Brain microvascular endothelial cell (primary cell): ENCODE measurements around the gene CUX1.

ENCODE experiments used
- DNase-seq: peaks from one replicate; pipeline ENCODE4 v3.0.0-alpha.2; 2020
- H3K27ac ChIP-seq: fragments of 250-450 bp; sonication (Bioruptor Pico); 2 replicates; pipeline ENCODE4 v1.5.1; 2020; ENCODE audit warnings: mild to moderate bottlenecking, moderate library complexity
- H3K27me3 ChIP-seq: fragments of 250-450 bp; sonication (Bioruptor Pico); replicated peaks from 2 replicates; pipeline ENCODE4 v1.5.1; 2020; ENCODE audit warnings: mild to moderate bottlenecking
- H3K36me3 ChIP-seq: fragments of 250-450 bp; sonication (Bioruptor Pico); replicated peaks from 2 replicates; pipeline ENCODE4 v1.5.1; 2020; ENCODE audit warnings: mild to moderate bottlenecking
- H3K4me3 ChIP-seq: 2 replicates; pipeline ENCODE4 v1.5.1; 2011; ENCODE audit warnings: low read depth, mild to moderate bottlenecking, control low read depth, low read length, moderate library complexity
- in situ Hi-C: cut with HindIII; loops from 2 replicates; pipeline ENCODE4 v1.10.0; 2017; ENCODE audit warnings: low sequenced_read_pairs, low pct_ligation_motif_present
- TF ChIP-seq, protein P1 (sequence below): IDR thresholded peaks from 2 replicates; pipeline ENCODE4 v1.5.1; 2011; ENCODE audit warnings: low read depth, mild to moderate bottlenecking, moderate library complexity, low read length, control low read depth, inconsistent platforms; ENCODE audit errors: missing control alignments

The CUX1 gene

DNA sequence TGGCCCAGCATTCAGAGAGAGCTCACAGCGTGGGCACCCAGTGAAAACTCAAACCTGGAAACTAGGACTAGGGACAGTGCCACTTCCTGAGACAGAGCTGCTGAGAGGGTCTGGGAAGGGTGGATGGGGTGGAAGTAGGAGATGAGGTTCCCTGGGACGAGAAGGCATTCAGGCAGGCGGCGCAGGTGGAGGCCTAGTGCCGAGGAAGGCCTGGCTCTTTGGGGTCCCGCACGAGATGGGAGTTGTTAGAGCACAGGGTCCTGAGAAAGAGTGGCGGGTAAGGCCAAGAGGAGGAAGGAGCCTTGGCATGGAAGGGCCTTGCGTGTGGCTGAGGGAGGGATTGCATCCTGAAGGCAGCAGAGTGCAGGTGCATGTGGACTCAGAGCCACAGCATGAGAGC lies 339.4 kb downstream of the CUX1 start:
- Histone ChIP-seq H3K27me3 (no peaks in the 10 kb centered on the region), H3K27ac (no peak overlapping the region), H3K36me3 (no peaks in the 10 kb centered on the region), H3K4me3 (no peak overlapping the region)
- in situ Hi-C loops = no loop called here
- no peak for DNase-seq
- TF ChIP-seq, protein P1, sequence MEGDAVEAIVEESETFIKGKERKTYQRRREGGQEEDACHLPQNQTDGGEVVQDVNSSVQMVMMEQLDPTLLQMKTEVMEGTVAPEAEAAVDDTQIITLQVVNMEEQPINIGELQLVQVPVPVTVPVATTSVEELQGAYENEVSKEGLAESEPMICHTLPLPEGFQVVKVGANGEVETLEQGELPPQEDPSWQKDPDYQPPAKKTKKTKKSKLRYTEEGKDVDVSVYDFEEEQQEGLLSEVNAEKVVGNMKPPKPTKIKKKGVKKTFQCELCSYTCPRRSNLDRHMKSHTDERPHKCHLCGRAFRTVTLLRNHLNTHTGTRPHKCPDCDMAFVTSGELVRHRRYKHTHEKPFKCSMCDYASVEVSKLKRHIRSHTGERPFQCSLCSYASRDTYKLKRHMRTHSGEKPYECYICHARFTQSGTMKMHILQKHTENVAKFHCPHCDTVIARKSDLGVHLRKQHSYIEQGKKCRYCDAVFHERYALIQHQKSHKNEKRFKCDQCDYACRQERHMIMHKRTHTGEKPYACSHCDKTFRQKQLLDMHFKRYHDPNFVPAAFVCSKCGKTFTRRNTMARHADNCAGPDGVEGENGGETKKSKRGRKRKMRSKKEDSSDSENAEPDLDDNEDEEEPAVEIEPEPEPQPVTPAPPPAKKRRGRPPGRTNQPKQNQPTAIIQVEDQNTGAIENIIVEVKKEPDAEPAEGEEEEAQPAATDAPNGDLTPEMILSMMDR = no peak

DNA sequence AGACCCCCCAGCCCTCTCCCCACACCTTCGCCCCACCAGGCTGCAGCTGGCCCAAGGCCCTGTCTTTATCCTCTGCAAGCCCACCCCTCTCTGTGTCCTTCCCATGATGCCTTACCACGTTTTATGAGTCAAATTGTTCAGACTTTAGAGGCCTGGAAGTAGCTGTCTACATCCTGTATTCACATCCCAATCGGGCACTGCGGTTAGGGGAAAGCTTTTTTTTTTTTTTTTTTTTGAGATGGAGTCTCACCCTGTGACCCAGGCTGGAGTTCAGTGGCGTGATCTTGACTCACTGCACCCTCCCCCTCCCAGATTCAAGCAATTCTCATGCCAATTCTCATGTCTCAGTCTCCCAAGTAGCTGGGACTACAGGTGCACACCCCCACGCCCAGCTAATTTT lies 347.7 kb downstream of the CUX1 start:
- Histone ChIP-seq H3K27me3 (no peaks in the 10 kb centered on the region), H3K36me3 (peaks cover 2% of the 10 kb centered on the region), H3K4me3 (no peak overlapping the region), H3K27ac (no peak overlapping the region)
- DNase-seq = peak; percentile 27
- TF ChIP-seq, protein P1 = no peak
- in situ Hi-C loops = no loop called here

DNA sequence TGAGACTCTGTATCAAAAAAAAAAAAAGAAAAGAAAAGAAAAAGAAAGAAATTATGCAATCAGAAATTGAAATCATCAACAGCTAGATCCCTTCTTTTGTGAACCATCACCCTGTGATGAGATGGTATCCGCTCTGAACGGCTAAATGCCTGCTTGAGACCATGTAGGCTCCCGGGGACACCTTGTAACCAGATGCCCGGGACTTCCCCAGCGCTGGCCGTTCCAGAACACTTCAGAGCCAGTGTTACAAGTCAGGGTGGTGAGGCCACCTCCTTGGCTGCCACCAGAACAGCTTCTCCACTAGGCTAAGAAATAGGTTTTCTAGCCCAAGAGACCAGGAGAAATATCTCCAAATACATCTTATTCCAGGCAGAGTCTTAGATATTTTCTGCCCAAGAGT lies 349.8 kb downstream of the CUX1 start:
- no peak for DNase-seq
- Histone ChIP-seq H3K4me3 (no peak overlapping the region), H3K36me3 (peaks cover 2% of the 10 kb centered on the region), H3K27ac (no peak overlapping the region), H3K27me3 (no peaks in the 10 kb centered on the region)
- in situ Hi-C loops = no loop called here
- TF ChIP-seq, protein P1 = no peak

DNA sequence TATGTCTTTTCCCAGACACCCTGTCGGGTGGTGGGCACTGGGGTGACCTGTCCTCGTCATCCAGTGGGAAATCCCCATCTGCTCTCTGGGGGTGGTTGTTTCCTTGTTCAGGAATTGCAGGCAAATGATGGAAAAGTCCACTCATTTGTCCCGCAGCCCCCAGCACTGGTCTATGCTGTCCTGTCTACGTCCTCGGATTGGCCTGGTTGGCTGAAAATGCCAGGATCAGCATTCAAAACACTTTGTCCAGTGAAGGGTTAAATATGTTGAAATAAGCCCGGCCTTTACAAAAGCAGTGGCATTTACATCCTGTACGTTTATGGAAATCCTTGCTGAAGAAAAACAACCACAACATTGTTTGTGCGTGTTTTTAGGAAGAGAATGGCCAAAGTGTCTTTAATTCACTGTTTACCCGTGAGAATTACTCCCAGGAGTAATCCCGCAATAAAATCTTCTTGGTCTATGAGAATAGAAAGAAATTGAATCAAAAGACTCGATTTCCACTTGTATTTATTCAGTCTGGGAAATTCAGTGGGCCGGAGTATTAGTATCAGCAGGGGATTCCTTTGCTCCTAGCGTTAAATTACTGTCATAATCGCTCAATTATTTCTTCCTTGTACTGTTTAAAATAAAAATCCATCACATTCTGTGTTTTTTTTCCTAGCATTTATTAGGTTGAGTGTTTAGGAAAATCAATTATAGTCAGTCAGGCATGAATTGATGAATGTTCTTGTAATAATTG lies 352.4 kb downstream of the CUX1 start:
- in situ Hi-C loops = no loop called here
- Histone ChIP-seq H3K36me3 (peaks cover 2% of the 10 kb centered on the region), H3K4me3 (peak overlapping the region; percentile 18), H3K27ac (peak overlapping the region; percentile 89), H3K27me3 (no peaks in the 10 kb centered on the region)
- peak; percentile 59 for DNase-seq
- TF ChIP-seq, protein P1 = no peak

DNA sequence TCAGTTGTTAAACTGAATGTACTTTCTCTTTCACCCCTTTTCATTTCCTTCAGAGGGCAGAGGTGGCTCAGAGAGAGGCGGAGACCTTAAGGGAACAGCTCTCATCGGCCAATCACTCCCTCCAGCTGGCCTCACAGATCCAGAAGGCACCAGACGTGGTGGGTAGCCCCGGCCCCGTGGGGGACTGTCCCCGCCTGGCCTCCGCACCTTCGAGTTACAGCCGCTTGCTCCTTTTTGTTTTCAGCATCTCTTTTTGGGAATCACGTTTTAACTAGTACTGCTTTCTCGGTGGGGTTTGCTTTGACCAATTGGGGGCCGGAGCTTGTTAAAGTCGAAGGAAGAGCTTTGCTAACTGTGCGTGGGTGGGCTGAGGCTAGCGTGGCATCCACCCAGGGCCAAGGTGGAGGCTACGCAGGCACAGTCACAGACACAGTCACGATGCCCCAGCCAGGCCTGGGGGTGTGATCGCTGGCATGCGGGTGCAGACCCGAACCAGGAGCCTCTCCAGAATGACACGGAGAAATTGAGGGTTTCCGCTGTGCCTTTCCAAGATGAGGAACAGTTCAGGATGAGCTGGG lies 353.1 kb downstream of the CUX1 start:
- Histone ChIP-seq H3K27ac (peak overlapping the region; percentile 89), H3K4me3 (peak overlapping the region; percentile 18), H3K36me3 (peaks cover 2% of the 10 kb centered on the region), H3K27me3 (no peaks in the 10 kb centered on the region)
- in situ Hi-C loops = no loop called here
- DNase-seq = peak; percentile 55
- TF ChIP-seq, protein P1 = no peak
